ACC112 (cell line): Measurements from ENCODE around the gene MOB3B.

Experiments used
- H2AFZ ChIP-seq: fragments of 200-600 bp; sonication (generic); one replicate; pipeline ENCODE4 v1.6.0; 2017; ENCODE audit warnings: antibody characterized with exemption, low read length; ENCODE audit not compliant: unreplicated experiment
- H3K27ac ChIP-seq: fragments of 200-600 bp; sonication (generic); 2 replicates; pipeline ENCODE4 v1.5.1; 2014; ENCODE audit warnings: low read depth, mild to moderate bottlenecking, antibody characterized with exemption, low read length, moderate library complexity
- H3K27me3 ChIP-seq: fragments of 200-600 bp; sonication (generic); 2 replicates; pipeline ENCODE4 v1.6.1; 2014; ENCODE audit warnings: mild to moderate bottlenecking, antibody characterized with exemption, low read length, moderate library complexity, mixed read lengths; ENCODE audit not compliant: insufficient read depth
- H3K36me3 ChIP-seq: fragments of 200-600 bp; sonication (generic); 2 replicates; pipeline ENCODE4 v1.6.1; 2016; ENCODE audit warnings: mild to moderate bottlenecking, antibody characterized with exemption, low read length, moderate library complexity, mixed read lengths; ENCODE audit not compliant: insufficient read depth
- H3K4me1 ChIP-seq: fragments of 200-600 bp; sonication (generic); one replicate; pipeline ENCODE4 v1.6.1; 2016; ENCODE audit warnings: low read length, mixed read lengths; ENCODE audit not compliant: insufficient read depth, unreplicated experiment, control insufficient read depth
- H3K4me3 ChIP-seq: fragments of 200-600 bp; sonication (generic); 2 replicates; pipeline ENCODE4 v1.5.1; 2014; ENCODE audit warnings: mild to moderate bottlenecking, low read depth, low read length
- H3K79me2 ChIP-seq: fragments of 200-600 bp; sonication (generic); one replicate; pipeline ENCODE4 v1.6.0; 2016; ENCODE audit warnings: low read length; ENCODE audit not compliant: control insufficient read depth, unreplicated experiment, insufficient read depth

The MOB3B gene

DNA sequence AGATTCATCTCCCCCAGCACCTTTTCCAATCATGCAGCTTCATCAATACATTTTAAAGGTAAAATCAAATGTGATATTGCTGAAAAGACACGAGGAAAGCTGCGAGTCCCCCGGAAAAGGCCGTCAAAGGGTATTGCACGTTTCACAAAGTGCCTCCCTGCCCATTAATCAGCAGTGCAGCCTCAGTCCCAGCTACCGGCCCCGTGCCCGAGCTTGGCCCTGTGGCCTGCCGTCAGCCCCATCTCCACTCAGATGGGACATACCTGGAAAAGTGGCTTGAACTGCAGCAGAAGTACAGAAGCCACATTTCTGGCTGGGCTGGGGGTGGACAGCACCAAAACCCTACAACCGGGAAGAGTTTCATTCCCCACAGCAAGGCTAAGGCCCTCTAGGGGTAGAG lies 192.8 kb downstream of the MOB3B start:
- no peak overlapping the region for H3K27ac ChIP-seq
- H3K4me1 ChIP-seq: peaks cover 3% of the 10 kb centered on the region
- H3K27me3 ChIP-seq: no peaks in the 10 kb centered on the region; the same call in 1 of the 2 replicates

DNA sequence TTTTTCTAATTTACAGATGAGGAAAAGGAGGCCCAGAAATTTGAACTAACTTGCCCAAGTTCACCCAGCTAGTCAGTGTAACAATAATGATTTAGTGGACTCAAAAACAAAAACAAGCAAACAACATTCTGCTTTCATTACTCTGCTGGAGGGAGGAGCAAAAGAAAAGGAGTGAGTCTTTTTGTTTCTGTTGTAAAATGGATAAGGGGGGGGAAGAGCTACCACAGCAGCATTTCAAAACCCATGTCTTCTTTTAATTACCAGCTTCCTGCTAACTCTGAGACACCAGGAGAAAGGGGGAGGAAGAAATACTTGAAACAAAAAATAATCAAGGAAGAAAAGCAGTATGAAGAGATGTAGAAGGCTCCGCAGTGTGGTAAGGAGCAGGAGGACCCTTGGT lies 193.5 kb downstream of the MOB3B start:
- no peak overlapping the region for H3K27ac ChIP-seq
- no peaks in the 10 kb centered on the region; the same call in 1 of the 2 replicates for H3K27me3 ChIP-seq
- no peak overlapping the region for H2AFZ ChIP-seq
- H3K4me1 ChIP-seq: peaks cover 3% of the 10 kb centered on the region
- no peaks in the 10 kb centered on the region for H3K36me3 ChIP-seq
- H3K4me3 ChIP-seq: no peak overlapping the region
- H3K79me2 ChIP-seq: no peaks in the 10 kb centered on the region

More for the DNA sequence above, 192.8 kb downstream of the MOB3B start:
- Histone ChIP-seq H3K36me3 (no peaks in the 10 kb centered on the region), H2AFZ (no peak overlapping the region), H3K4me3 (no peak overlapping the region), H3K79me2 (no peaks in the 10 kb centered on the region)

DNA sequence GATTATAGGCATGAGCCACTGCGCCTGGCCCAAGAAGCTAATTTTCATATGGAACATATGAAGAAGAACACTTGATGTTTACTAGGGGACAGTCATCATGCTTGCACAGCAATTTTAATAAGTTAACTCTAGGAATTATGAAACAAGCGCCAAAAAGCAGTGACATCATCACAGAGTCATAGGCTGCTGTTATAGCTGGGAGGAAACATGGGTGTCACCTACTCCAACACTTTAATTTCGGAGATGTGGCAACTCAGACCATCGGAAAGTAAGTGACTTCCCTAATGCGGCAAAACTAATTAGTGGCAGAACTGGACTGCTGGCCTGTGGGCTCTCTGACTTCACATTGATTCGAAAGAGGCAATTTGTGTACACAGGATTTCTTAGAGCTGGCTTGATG lies 194.5 kb downstream of the MOB3B start:
- H3K79me2 ChIP-seq: no peaks in the 10 kb centered on the region
- H3K4me1 ChIP-seq: peaks cover 3% of the 10 kb centered on the region
- H3K36me3 ChIP-seq: no peaks in the 10 kb centered on the region
- H3K27me3 ChIP-seq: peaks cover 8% of the 10 kb centered on the region
- H2AFZ ChIP-seq: no peak overlapping the region
- H3K4me3 ChIP-seq: no peak overlapping the region
- no peak overlapping the region for H3K27ac ChIP-seq

DNA sequence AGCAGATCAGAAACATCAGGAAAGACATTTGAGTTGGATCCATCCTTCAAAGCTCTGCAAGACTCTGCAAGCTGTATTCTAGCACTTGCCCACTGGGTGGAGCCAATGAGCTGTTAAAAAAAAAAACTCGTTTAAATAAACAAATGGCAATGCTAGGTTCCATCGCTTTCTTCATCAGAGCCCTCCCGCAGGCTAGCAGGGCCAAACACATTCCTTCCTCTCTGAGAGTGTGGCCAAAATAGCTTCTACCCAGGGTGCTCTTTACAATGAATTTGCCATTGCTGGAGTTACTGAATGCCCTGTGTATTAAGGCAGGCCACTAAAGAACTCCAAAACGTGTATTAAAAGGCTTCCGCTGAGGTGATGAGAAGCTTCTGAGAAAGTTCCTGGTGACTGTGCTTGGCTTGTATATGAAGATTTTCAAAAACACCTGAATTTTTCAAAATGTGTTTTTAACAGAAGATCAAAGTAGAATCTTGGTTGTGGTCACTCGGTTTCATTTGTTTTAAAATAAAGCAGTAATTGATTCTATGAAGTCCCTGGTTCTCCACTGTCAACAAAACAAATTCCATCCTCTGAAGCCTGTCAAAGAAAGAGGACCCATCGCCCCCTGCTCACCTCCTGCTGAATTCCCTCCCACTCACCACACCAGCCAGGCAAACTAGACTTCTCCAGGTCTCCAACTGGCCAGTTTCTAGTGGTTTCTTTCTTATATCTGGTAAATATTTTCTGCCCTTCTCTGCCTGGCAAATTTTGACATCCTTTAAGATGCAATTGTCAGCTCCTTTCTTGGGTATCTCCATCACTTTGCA lies 196.2 kb downstream of the MOB3B start:
- H3K4me1 ChIP-seq: peaks cover 3% of the 10 kb centered on the region
- H3K27me3 ChIP-seq: peaks cover 16% of the 10 kb centered on the region
- no peak overlapping the region for H3K4me3 ChIP-seq
- H2AFZ ChIP-seq: peak overlapping the region; percentile 85
- H3K27ac ChIP-seq: no peak overlapping the region
- no peaks in the 10 kb centered on the region for H3K36me3 ChIP-seq
- H3K79me2 ChIP-seq: no peaks in the 10 kb centered on the region

DNA sequence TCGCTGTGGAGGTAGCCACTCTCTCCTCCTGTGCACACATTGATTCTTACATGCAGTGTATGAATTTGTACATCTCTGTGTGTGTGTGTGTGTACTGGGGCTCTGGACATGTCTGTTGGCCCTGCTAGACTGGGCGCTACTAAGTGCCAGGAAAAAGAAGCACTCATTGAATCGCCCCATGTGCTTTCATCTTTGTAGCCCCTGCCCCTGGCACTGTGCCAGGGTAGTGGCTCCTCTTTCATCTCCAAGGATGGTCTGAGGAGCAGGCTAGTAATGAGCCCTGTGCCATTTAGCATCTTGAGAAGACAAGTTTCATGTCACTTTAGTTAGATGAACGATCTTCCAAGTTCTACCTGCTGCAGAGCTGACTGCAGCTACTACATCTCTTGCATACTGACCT lies 198.2 kb downstream of the MOB3B start:
- Histone ChIP-seq H3K79me2 (no peaks in the 10 kb centered on the region), H3K27me3 (peaks cover 32% of the 10 kb centered on the region), H3K4me3 (no peak overlapping the region), H3K4me1 (peaks cover 3% of the 10 kb centered on the region), H2AFZ (no peak overlapping the region), H3K27ac (no peak overlapping the region), H3K36me3 (no peaks in the 10 kb centered on the region)

DNA sequence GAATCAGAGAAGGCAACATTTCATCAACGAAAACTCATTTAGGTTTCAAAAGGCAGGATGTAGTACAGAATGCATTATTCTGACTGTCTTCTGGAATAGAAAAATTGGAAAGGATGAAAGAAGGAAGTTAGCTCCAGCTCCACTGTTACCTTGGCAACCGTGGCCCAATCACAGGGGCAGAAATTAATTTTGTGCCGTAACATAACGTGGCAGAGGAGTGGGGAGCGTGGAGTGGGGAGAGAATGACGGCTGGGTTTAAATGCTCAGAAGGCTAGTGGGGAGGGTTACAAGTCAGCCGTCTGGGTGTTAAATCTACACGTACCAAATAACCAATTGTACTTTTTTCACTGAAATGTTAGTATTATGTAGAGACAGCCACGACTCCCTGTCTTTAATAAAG lies 200.3 kb downstream of the MOB3B start:
- Histone ChIP-seq H3K27me3 (peaks cover 47% of the 10 kb centered on the region), H3K79me2 (no peaks in the 10 kb centered on the region), H3K27ac (no peak overlapping the region), H2AFZ (no peak overlapping the region), H3K4me3 (no peak overlapping the region), H3K4me1 (peaks cover 3% of the 10 kb centered on the region), H3K36me3 (no peaks in the 10 kb centered on the region)

DNA sequence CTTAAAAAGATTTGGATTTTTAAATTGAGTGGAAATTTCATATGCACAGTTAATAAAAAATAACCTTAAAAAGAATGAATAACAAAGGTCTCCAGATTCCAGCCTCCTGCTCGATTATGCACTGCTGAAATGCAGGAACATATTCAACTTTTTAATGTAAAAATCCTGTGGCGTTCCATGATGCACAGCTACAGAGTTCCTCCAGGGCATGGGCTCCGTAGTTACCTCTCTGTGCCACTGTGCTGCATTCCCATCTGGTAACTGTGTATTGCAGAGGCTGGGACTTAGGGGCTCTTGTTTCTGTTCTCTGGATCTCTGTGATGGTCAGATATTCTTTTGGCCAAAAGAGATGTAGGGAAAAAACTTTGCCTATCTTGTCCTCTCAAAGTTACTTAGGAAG lies 201.1 kb downstream of the MOB3B start:
- Histone ChIP-seq H3K36me3 (no peaks in the 10 kb centered on the region), H3K27ac (no peak overlapping the region), H3K4me1 (peaks cover 2% of the 10 kb centered on the region), H3K27me3 (peaks cover 49% of the 10 kb centered on the region), H3K79me2 (no peaks in the 10 kb centered on the region), H2AFZ (no peak overlapping the region), H3K4me3 (no peak overlapping the region)

DNA sequence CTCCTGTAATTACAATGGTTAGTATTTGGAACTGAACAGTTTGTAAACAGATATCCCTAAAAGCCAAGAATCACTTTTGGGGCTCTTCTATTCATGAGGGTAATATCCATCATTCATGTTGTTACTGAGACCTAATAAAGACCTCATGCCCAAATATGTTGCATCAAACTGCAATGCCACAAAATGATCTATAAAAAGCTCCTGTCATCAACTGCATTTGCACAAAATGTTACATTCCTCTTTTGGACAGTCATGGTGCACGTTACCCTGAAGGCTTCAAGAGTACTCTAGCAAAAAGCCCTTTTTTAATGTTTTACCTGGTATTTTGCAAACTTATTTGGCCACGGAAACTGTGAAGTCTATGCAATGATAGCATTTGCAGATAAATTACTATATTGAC lies 218.4 kb downstream of the MOB3B start:
- no peak overlapping the region for H2AFZ ChIP-seq
- no peaks in the 10 kb centered on the region for H3K79me2 ChIP-seq
- H3K27me3 ChIP-seq: peaks cover 77% of the 10 kb centered on the region
- H3K4me1 ChIP-seq: no peaks in the 10 kb centered on the region
- H3K4me3 ChIP-seq: no peak overlapping the region
- no peaks in the 10 kb centered on the region for H3K36me3 ChIP-seq
- H3K27ac ChIP-seq: no peak overlapping the region

DNA sequence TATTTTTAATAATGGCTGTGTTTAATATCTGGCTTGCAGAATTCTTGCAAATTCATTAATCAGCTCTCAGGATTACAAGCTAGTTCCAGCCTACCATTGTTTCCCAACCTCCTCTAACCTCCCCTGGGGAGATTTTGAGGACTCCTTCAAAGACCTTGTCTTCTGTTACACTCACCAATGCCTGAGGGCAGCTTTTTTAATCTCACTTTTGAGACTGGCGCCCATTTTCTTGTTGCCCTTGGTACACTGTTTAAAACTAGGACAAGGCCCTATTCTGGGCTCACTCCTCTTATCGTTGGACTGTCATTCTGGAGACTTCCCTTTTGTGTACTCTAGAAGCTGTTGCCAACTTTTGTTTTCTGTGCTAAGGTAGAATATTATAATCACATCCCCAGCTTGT lies 219.0 kb downstream of the MOB3B start:
- Histone ChIP-seq H2AFZ (no peak overlapping the region), H3K36me3 (no peaks in the 10 kb centered on the region), H3K27me3 (peaks cover 83% of the 10 kb centered on the region), H3K4me1 (no peaks in the 10 kb centered on the region), H3K79me2 (no peaks in the 10 kb centered on the region), H3K27ac (no peak overlapping the region), H3K4me3 (no peak overlapping the region)

DNA sequence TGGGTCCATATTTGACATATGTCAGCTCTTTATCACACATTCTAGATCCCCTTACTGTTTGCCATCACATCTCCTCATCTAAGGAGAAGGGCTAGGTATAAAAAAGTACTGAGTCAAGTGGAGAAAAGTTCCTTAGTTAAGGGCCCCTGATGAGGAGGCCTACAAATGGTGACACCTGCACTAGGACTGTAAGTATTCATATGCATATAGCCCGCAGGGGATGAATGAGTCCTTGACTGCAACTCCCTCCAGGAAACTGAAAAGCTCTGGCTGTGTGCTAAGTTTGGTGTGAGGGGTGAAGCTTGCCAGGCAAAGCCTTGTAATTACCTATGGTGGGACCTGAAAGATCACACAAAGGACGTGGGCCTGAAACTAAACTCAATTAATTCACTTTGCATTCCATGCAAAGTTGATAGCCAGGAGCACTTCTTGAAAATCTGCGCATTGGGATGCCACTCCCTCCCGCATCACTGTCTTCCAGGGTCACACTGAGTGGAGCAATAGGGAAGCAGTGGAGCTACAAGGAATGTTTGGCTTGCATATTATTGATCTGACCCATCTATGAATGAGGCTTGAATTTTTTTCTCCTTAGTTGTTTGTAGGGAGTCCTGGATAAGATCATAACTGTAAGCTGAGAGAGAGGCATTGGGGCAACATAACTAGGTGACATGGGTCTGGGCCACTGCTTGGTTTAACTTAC lies 220.8 kb downstream of the MOB3B start:
- H2AFZ ChIP-seq: no peak overlapping the region
- H3K36me3 ChIP-seq: no peaks in the 10 kb centered on the region
- no peak overlapping the region for H3K27ac ChIP-seq
- no peaks in the 10 kb centered on the region for H3K4me1 ChIP-seq
- H3K27me3 ChIP-seq: peaks cover 79% of the 10 kb centered on the region
- no peaks in the 10 kb centered on the region for H3K79me2 ChIP-seq
- no peak overlapping the region for H3K4me3 ChIP-seq

DNA sequence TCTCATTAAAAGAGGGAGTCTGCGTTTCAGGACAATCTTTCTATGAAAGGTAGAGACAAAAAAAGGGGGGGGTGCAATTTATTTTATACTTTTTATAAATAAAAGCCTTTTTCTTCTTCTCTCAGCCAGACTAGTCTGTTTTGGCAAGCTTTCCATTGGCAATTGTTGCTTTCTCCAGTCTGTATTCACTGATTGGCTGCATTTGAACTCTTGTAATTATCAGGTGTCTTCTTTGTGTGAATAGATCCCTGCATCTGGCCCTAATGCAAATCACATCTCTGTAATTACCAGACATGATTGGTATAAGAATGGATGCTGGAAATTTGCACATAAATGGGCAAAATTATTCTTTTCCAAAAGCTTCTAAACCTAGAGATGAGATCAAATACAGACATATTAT lies 225.1 kb downstream of the MOB3B start:
- H3K27ac ChIP-seq: no peak overlapping the region
- no peak overlapping the region for H2AFZ ChIP-seq
- no peaks in the 10 kb centered on the region for H3K79me2 ChIP-seq
- no peaks in the 10 kb centered on the region for H3K36me3 ChIP-seq
- H3K4me3 ChIP-seq: no peak overlapping the region
- H3K27me3 ChIP-seq: peaks cover 56% of the 10 kb centered on the region
- peaks cover 8% of the 10 kb centered on the region for H3K4me1 ChIP-seq
